ENCODE data around the gene GCNA.

The GCNA gene

DNA sequence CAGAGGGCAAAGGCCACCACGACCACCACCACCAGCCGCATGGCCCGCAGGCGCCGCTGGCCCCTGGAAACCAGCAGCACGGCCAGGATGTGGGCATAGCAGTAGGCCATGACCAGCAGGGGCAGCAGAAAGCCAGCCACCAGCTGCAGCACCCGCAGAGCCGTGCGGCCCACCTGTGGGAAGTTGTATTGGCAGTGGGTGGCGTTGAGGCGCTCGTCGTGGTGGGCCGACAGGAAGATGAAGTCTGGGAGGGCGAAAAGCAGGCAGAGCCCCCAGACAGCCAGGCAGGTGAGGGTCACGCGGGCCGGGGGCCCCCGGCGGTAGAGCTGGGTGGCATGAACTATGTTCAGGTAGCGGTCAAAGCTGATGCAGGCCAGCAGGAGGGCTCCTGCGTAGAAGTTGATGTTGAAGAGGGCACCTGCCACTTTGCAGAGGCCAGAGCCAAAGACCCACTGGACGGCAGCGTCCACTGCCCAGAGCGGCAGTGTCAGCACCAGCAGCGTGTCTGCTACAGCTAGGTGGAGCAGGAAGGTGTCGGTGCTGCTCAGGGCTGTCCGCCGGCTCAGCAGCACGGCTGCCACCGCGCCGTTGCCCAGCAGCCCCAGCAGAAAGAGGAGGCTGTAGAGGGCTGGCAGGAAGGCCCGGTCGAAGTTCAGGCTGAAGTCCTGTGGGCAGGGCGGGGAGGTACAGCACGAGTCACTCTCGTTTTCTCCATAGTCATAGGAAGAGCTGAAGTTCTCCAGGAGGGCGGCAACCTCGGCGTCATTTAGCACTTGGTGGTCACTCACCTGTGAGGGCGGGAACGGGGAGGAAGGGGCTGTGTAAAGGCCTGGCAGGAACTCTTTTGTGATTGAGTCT lies 38.7 kb downstream of the GCNA start:
- DNase-seq = no peak

DNA sequence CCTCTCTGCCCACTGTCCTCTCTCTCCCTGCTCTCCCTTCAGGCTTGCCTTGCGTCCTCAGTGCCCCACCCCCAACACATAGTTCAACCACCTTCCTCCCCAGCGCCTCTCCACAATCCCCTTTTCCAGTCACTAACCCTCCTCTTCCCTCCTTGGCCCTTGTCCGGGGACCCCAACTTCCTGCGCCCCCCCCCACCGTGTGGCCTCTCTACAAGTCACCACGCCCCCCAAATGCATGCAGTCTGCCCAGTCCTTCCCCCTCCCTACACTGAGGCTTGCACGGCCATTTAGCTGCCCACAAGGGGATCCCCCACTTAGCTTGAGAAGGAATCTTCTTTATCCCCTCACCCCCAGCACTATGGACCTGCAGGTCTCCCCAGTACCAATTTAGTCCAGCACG lies 39.5 kb downstream of the GCNA start:
- DNase-seq = no peak

DNA sequence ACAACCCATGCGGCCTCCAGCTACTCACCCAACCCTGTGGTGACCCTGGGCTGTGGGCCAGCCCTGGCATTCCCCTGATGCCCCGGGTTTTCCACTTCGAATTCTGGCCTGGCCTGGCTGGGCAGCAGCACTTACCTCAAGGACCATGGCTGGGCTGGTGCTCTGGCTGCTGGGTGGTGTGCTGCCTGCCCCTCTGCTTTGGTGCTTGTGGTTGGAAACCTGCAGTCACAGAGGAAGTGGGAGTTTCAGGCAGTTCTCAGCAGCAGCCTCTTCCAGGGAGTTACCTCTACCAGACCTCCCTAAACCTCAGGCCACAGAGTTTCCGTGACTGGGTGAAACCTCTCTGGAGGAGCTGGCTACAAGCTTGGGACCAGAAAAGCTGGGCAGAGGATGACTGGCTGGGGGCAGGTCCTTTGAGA lies 40.1 kb downstream of the GCNA start, which contains the start of gene CXCR3:
Gene CXCR3, minus strand, starts transcription at position 209 of the 419 bp plus-strand sequence. Its CDS starts 62 bp downstream, at position 147.
- DNase-seq = no peak

DNA sequence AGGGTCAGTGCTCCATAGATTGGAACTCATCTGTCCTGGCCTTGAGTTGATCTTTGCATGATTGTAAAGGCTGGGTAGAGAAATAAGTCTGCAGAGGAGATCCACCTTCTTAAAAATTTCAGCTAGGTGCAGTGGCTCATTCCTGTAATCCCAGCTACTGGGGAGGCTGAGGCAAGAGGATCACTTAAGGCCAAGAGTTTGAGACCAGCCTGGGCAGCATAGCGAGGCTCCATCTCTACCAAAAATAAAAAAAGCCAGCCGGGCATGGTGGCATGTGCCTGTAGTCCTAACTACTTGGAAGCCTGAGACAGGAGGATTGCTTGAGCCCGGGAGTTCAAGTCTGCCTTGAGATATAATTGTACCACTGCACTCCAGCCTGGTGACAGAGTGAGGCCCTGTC lies 40.5 kb downstream of the GCNA start:
- no peak for DNase-seq

DNA sequence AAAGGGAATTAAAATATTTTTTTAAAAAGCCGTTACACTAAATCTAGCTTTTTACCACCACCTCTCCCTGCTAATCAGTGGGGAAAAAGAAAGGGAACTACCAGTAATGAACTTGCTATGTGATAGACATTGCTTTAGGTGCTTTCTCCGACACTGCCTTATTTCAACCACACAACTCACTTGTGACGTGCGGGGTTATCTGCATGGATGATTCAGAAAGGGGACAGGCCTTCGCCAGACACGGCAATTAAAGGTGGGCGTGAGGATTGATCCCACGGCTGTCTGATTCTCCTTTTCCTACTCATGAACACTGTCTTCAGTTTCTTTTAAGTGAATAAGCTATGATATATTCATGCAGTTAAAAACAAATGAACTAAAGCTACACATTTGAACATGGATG lies 41.0 kb downstream of the GCNA start:
- no peak for DNase-seq

DNA sequence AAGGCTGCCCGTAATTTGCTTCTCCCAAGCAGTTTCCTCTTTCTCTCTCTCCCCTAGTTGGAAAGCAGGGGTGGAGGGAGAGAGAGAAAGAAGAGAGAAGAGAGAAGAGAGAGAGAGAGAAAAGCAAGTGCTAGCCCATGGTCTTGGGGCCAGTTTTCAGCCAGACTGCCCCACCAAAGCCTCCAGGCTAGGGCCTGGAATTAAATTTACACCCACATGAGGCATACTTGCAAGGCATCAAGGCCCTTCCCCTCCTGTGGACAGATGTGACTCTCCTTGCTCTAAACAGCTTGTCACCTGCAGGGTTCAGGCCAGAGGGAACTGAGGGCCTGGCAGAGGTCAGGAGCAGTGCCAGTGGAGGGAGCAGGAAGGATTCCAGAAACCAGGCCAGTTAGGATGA lies 41.7 kb downstream of the GCNA start:
- no peak for DNase-seq

DNA sequence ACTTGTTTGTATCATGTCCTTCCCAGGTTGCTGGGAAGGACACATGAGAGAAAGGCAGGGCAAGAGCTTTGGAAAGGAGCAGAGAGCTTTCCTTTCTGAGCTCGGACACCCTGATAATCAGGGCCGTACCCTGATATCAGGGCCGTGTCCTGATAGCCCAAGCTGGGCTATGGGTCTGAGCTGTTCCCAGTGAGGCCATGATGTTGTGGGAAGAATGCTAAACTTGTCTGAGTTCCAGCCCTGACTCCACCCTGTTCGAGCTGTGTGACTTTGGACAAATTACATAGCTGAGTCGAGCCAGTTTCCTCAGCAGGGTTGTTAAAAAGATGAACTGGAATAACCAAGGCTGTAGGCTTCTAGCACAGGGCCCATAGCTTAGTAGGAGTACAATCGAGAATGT lies 43.4 kb downstream of the GCNA start:
- no peak for DNase-seq

DNA sequence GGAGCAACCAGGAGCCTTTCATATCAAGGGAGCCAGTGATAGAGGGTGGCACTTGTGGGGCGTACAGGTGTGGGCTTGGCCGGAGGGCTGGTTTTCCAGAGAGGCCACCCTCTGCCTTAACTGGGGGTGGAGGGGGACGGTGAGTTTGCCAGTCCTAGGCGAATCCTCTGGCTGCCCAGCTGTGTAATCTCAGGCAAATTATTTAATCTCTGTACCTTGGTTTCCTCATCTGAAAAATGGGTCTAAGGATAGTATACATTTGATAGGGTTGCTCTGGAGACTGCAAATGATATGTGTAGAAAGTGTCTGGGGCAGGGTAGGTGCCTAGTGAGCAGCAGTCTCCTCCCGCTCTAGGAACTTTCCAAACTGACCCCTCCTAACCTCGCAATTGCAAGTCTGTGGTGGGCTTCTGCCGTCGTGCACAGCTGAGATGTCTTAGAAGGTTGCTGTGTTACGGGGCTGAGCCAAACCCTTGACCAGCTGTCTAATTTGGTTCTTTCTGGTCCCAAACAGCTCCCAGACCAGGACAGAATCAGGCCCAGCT lies 43.9 kb downstream of the GCNA start:
- no peak for DNase-seq

DNA sequence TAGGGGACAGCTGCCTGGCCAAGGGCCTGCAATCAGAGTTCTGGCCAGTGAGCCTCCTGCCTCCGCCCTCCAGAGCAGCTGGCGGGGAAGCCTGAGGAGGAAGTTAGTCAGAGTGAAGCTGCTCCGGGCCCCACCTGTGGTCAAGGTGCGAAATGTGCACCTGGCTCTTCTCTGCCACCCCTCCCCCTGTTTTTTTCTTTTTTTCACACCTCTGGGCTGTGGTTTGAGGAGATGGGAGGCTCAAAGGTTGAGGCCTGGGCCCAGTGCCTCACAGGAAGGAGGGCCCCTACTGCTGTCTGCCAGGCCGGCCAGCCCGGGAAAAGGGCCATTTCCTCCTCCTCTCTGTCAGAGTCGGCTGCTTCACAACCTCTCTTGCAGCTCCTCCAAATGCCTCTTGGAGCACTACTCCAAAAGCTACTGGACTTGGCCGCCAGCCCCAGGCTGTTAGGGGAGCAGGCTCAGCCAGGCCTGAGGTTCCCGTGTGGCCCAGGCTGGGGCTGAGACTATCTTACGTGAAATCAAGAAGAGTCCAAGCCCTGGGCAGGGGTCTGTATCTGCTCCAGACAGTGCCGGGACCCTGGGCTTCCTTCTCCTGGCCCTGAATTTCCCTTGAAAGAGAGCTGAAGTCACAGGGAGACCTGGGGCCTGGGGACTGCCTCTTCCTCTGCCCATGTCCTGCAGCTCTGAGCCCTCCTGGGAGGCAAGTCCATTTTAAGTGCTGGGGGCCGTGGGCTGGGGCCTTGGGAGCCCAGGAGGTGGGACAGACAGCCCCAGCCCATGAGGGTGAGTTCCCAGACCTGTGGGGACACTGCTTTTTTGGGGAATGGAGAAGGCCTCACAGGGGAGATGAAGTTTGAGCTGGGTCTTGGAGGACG lies 44.6 kb downstream of the GCNA start:
- no peak for DNase-seq

DNA sequence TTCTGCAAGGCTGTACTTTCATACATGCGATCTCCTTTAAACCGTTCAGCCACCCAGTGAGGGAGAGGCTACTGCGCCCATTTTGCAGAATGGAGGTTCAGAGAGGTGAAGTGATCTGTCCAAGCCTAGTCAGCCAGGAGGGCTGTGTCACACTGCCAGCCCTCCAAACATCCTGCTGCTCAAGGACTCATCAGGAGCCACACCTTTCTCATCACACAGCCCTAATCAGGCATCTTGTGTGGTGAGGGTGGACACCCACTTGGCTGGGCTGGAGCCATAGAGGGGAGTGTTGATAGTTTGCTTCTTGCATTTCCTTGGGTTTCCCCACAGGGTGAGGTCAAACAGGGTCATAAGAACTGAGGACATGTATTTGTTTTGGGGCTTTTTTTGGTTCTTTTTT lies 45.5 kb downstream of the GCNA start:
- no peak for DNase-seq

DNA sequence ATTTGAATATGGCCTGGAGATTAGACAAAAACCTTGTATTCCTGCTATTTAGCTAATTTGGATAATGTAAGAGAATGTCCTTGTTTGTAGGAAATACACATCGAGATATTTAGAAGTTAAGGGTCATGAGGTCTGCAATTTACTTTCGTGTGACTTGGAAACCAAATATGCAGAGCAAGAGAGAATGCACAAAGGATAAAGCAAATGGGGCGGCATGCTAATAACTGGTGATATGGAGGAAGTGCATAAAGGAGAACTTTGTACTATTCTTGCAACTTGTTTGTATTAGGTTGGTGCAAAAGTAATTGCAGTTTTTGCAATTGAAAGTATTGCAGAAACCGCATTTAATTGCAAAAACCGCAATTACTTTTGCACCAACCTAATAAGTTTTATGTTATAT lies 47.2 kb downstream of the GCNA start:
- DNase-seq = no peak

DNA sequence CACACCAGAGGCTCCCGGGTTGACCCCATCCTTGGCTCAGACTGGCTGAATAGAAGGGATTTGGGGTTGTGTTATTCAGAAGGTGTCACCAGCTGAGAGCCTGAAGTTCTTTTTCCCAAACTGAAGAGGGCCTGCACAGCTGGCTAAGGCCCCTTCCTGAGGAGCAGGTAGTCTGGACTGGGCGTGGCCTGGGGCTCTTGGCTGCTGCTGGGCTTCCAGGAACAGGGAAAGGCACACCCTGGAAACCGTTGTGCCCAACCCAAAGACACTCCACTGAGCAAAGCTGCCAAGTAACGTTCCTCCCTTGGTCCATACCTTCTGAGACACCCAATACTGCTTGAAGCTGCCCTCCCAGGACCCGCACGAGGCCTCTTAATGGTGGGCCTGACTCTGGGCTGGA lies 48.3 kb downstream of the GCNA start:
- no peak for DNase-seq

DNA sequence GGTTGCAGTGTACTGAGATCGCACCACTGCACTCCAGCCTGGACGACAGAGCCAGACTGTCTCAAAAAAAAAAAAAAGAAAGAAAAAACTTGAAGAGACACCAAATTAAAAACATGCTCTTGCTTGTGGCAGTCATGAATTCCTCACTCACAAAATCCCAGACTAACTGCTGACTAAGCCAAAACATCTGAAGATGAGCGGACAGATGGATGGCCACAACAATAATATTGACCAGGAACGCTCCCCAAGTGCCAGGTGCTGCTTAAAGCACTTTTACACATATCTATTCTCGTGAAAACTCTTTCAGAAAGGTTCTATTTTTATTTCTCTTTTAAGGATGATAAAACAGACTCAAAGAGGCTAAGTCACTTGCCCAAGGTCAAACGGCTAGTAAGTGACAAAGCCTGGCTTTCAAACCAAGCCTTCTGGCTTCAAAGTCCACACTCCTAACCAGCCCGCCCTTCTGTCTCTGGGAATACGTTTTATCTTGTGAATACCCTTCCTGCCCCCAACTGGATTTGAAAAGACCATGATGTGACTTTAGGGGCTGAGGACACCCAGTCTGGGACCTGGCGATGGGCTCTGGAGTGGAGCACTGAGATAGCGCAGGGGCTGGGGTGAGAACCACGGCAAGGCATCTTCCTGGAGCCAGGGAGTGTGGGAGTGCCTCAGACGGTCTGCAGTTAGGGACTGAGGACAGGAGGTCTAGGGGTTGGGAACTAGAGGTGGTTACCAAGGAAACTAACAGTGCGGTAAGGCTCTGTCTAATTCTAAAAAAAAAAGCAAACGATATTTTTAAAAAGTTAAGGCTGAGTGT lies 49.6 kb downstream of the GCNA start:
- no peak for DNase-seq

DNA sequence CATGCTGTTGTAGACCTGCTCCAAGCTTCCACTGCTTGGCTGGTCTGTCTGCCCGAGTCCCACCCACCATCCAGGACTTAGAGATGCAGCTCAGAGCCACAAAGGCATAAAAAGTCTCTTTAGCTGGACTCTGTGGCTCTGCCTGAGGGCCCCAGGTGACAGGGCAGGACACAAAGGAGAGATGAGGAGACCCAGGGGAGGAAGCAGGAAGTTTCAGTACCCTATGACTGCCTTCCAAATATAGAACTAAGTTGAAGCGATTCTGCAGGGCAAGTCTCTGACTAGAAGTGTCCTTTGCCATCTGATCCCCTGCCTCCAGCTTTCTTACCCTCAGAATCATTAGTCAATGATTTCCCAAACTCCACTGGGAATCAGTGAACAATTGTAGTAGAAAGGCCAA lies 51.2 kb downstream of the GCNA start:
- DNase-seq = no peak

DNA sequence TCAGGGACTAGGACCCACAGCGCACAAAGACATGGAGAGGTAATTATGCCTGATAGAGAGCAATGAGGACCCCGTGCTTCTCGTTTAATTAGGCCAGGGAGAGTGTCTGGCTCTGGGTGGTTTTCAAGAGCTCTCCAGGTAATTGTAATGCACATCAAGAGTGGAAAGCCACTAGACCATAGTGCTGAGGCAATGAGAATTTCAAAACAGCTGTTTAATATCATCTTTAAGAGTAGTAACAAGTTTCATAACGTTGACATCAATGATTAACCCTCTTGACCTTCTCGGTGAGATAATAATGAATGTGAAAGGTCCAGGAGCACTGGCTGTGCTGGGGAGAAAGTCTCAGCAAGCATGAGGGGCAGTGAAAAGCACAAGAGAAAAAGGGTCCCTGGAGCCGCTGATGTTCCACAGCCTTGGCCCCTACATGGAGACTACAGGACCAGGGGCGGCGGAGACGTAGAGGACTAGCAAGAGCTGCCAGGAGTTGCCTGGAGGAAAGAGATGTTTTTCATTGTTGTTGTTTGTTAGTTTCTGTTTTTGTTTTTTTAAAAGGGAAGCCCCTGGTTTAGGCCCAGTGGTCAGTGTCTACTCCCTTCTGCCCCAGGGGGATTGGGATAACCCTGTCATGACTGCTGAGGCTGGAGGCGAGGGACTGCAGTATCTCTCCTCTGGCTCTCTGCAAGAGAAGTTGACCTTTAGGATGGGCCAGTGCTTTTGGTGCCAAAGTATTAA lies 54.9 kb downstream of the GCNA start:
- DNase-seq = no peak

DNA sequence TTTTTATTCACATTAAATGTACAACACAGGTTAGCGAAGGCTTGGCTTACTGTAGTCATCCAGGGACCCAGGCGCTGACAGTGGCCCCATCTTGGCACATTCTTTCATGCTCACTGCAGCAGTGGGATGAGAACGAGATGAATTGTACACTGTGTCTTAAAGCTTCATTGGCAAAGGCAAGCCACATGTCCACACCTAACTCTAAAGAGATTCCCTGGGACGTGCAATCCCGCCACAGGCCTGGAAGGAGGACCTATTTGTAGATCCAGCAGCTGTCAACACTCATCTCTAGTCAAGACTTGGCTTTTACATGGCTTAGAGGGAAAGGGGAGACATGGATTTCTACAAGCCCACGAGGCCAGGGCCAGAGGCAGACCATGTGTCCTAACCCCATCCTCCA lies 56.1 kb downstream of the GCNA start:
- no peak for DNase-seq

DNA sequence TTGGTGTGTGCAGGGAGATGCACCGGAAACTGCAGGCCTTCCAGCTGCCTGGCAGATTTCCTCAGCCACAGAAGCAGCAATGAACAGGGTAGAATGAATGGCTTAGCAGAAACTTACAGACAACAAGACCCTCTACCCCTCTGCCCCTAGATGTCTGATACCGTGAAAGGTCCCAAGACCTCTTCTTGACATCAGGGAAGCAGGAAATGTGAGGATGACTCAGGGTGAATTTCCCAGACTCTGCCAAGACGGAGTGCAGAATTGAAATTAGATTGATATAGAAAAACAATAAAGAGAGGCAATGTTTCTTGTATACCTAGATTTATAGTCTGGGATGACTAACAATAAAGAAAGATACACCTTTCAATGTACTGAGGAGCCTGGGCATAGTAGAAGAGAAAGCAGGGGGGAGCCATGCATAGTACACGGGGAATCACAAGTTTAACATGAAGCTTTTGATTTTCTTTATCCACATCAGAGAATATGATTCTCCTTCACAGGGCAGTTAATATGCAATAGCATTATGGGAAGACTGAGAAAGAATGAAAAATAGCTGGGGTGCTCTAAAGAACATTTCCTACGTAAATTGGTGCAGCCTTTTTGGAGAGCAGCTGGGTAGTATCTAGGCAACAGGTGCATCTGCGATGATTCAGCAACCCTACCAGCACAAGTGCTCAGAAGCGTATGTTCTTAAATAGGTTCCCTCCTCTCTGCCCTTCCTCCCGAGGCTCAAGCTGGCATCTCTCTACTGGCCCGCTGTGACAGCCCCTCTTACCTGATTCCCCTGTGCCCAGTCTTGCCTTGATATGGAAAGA lies 58.4 kb downstream of the GCNA start:
- DNase-seq = no peak

DNA sequence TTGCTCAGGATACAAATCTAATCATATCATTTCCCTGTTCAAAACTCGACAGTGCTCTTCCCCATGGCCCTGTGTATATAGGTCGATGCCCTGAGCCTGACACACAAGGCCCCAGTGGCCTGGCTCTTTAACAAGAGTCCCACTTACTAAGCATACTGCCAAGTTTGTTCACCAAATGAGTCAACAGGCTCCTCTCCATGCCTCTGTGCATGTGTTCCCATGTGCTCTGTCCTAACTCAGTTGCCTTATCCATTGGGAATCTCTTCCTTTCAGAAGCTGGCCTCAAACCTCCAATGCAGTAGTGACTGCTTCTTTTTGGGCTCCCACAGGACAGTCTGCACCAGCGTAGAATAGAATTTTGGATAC lies 59.0 kb downstream of the GCNA start:
- no peak for DNase-seq

DNA sequence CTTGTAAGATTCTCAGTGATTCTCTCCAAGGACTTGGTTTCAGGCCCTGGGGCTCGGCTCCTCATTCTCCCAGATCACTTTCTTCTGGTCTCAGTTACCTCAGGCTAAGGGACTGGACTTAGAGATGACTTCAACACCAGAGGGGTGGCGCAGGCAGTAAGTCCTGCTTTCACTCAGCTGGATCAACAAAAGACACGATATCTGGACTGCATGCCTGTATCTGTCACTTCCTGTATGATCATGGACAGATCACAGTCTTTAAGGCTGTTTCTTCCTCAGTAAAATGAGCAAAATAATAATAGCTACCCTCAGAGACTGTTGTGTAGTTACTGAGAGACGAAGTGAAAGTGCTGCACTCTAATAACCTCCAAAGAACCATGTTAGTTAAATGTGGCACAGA lies 59.6 kb downstream of the GCNA start:
- DNase-seq = no peak

DNA sequence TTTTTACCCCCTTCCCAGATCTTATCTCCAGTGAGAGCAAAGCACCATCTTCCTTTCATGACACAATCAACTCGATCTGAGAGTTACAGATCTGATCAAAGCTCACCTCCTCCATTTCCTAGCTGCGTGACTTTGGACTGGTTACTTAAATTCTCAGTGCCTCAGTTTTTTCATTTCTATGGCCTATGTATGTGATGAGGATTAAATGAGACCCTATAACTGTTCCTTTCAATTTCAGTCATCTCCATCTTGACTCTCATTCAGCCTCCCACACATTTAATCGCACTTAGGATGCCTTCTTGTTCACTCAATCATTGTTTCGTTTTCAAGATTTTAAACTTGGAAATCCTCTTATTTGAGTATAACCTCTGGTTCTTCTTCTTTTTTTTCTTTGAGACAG lies 60.2 kb downstream of the GCNA start:
- no peak for DNase-seq

DNA sequence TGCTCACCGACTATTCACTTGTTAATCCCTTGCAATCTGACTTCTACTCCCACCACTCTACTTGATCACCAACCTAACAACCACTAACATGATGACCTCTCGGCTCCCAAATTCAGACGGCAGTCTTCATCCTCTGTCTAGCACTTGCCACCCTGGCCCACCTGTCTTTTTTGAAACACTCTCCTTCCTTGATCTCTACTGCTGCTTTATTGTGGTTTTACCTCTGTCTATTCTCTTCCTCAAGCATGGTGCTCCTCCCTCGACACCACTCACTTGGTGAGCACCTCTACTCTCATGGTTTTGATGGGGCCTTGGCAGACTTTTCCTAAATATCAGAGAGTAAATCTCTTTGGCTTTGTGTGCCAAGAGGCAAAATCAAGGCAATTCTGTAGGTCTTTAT lies 61.8 kb downstream of the GCNA start:
- no peak for DNase-seq

All from NCI-H748 treated with DMSO at 0.1 percent for 48 hours (cell line).